ENCODE measurements around the gene SUPT6H.
A peak's percentile ranks its signal among the peaks of the same experiment; 100 is the strongest.

Gene SUPT6H

GRCh38 chr17:28740406-28741357, 78.7 kb downstream of the SUPT6H start:
- no peak for DNase-seq

- DNase-seq: no peak
Observed at GRCh38 chr17:28741358-28742349, 79.6 kb downstream of the SUPT6H start.

GRCh38 chr17:28743243-28744103, 81.5 kb downstream of the SUPT6H start, which contains the start of gene TRAF4:
Gene TRAF4 (plus strand): TSS chr17:28744011. CDS start chr17:28744113, 102 bp downstream.
- peak; percentile 98 for DNase-seq

GRCh38 chr17:28744104-28744971, 82.3 kb downstream of the SUPT6H start:
- DNase-seq: peak; percentile 75

GRCh38 chr17:28744972-28745785, 83.2 kb downstream of the SUPT6H start:
- peak; percentile 91 for DNase-seq

- DNase-seq: peak; percentile 37
Observed at GRCh38 chr17:28745786-28746411, 83.9 kb downstream of the SUPT6H start.

- DNase-seq: peak; percentile 72
Observed at GRCh38 chr17:28746611-28747050, 84.6 kb downstream of the SUPT6H start.

- peak; percentile 51 for DNase-seq
Observed at GRCh38 chr17:28747051-28747691, 85.2 kb downstream of the SUPT6H start.

- no peak for DNase-seq
Observed at GRCh38 chr17:28747801-28748750, 86.1 kb downstream of the SUPT6H start.

- DNase-seq: no peak
Observed at GRCh38 chr17:28748852-28749515, 87.0 kb downstream of the SUPT6H start.

GRCh38 chr17:28749516-28750177, 87.6 kb downstream of the SUPT6H start:
- no peak for DNase-seq

- DNase-seq: peak; percentile 94
Observed at GRCh38 chr17:28750178-28751047, 88.4 kb downstream of the SUPT6H start.

- DNase-seq: no peak
Observed at GRCh38 chr17:28751600-28752366, 89.8 kb downstream of the SUPT6H start.

Measured in NCI-H69 (cell line).